Measurements from ENCODE around the gene SLC22A31.

DNA sequence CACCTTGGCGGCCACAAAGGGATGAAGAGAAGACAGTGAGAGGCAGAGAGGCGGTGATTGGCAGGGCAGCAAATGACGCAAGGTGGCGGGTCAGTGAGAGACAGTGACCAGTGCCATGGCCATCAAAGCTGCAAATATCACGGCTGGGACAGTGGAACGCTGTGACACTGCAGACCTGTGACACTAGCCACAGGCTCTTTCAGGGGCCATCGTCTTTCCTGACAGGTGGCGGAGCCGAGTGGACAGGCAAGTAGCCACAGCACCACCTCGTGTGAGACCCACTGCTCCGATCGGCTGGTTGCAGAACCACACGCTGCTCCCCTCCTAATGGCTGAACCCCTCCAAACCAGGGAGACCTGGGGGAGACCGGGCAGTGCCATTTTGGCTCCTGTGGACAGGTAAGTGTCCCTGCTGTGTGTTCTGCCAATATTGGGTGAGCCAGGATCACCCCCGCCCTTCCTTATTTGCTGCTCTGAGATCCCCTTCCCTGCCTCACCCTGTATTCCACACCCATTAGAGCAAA, 9.2 kb upstream of the SLC22A31 start:
- TF ChIP-seq, protein P1, sequence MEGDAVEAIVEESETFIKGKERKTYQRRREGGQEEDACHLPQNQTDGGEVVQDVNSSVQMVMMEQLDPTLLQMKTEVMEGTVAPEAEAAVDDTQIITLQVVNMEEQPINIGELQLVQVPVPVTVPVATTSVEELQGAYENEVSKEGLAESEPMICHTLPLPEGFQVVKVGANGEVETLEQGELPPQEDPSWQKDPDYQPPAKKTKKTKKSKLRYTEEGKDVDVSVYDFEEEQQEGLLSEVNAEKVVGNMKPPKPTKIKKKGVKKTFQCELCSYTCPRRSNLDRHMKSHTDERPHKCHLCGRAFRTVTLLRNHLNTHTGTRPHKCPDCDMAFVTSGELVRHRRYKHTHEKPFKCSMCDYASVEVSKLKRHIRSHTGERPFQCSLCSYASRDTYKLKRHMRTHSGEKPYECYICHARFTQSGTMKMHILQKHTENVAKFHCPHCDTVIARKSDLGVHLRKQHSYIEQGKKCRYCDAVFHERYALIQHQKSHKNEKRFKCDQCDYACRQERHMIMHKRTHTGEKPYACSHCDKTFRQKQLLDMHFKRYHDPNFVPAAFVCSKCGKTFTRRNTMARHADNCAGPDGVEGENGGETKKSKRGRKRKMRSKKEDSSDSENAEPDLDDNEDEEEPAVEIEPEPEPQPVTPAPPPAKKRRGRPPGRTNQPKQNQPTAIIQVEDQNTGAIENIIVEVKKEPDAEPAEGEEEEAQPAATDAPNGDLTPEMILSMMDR (IDR thresholded peaks at IDR 0.05), result no peak
- no peak for TF ChIP-seq POLR2A (IDR thresholded peaks at IDR 0.05)

Measured in ovary (tissue), 3 donors.